ENCODE results near the gene OTUD5.

OTUD5 gene, protein sequence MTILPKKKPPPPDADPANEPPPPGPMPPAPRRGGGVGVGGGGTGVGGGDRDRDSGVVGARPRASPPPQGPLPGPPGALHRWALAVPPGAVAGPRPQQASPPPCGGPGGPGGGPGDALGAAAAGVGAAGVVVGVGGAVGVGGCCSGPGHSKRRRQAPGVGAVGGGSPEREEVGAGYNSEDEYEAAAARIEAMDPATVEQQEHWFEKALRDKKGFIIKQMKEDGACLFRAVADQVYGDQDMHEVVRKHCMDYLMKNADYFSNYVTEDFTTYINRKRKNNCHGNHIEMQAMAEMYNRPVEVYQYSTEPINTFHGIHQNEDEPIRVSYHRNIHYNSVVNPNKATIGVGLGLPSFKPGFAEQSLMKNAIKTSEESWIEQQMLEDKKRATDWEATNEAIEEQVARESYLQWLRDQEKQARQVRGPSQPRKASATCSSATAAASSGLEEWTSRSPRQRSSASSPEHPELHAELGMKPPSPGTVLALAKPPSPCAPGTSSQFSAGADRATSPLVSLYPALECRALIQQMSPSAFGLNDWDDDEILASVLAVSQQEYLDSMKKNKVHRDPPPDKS

DNA sequence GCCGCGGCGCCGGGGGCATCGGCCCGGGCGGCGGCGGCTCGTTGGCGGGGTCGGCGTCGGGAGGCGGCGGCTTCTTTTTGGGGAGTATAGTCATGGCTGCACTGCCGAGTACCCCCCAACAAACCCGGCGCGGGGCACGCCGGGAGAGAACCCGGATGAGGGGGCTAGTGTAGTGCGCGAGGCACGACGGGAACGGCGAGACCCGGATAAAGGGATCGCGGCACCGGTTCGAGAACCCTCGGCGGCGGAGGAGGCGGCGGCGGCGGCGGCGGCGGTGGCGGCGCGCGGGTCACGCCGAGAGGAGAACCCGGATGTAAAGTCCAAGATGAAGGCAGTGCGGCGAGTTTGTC lies at the start of gene OTUD5:
OTUD5 (minus strand) TSS at position 131 of the 350 bp plus-strand sequence; CDS start at position 94, 37 bp downstream.
- TF ChIP-seq, protein P1, sequence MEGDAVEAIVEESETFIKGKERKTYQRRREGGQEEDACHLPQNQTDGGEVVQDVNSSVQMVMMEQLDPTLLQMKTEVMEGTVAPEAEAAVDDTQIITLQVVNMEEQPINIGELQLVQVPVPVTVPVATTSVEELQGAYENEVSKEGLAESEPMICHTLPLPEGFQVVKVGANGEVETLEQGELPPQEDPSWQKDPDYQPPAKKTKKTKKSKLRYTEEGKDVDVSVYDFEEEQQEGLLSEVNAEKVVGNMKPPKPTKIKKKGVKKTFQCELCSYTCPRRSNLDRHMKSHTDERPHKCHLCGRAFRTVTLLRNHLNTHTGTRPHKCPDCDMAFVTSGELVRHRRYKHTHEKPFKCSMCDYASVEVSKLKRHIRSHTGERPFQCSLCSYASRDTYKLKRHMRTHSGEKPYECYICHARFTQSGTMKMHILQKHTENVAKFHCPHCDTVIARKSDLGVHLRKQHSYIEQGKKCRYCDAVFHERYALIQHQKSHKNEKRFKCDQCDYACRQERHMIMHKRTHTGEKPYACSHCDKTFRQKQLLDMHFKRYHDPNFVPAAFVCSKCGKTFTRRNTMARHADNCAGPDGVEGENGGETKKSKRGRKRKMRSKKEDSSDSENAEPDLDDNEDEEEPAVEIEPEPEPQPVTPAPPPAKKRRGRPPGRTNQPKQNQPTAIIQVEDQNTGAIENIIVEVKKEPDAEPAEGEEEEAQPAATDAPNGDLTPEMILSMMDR (conservative IDR thresholded peaks at IDR 0.05; ENCODE audit: low read depth) = no peak
- DNase-seq (ENCODE audit: low spot score) = peak; percentile 34
- ChIA-PET CTCF (no interaction called here), POLR2A (ENCODE audit: low non-redundant PET) (interaction anchor here (0.5 kb wide), 1 partner anchor 278 kb away, joined by 3 read pairs; no protein-coding TSS in a partner anchor)
- peak within 1 kb of the TSS; percentile 93 for H3K27ac ChIP-seq

DNA sequence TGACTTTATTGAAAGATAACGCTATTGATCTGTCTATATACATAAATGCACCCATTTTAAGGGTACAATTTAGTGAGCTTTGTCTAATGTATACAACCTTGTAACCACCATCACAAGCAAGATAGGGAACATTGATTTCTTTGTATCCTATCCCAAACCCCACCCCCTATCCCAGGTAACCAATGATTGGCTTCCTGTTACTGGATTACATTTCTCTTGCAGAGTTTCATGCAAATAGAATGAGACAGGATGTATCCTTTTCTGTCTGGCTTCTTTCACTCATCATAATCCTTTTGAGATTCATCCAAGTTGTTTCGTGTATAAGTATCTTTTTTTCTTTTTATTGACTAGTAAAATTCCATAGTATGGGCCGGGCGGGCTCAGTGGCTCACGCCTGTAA lies 46.3 kb upstream of the OTUD5 start:
- peak; percentile 4 for DNase-seq (ENCODE audit: low spot score)
- no peak overlapping the region for H3K27ac ChIP-seq
- POLR2A ChIA-PET (ENCODE audit: low non-redundant PET) = no interaction called here
- TF ChIP-seq, protein P1 (conservative IDR thresholded peaks at IDR 0.05; ENCODE audit: low read depth) = no peak
- CTCF ChIA-PET = no interaction called here

DNA sequence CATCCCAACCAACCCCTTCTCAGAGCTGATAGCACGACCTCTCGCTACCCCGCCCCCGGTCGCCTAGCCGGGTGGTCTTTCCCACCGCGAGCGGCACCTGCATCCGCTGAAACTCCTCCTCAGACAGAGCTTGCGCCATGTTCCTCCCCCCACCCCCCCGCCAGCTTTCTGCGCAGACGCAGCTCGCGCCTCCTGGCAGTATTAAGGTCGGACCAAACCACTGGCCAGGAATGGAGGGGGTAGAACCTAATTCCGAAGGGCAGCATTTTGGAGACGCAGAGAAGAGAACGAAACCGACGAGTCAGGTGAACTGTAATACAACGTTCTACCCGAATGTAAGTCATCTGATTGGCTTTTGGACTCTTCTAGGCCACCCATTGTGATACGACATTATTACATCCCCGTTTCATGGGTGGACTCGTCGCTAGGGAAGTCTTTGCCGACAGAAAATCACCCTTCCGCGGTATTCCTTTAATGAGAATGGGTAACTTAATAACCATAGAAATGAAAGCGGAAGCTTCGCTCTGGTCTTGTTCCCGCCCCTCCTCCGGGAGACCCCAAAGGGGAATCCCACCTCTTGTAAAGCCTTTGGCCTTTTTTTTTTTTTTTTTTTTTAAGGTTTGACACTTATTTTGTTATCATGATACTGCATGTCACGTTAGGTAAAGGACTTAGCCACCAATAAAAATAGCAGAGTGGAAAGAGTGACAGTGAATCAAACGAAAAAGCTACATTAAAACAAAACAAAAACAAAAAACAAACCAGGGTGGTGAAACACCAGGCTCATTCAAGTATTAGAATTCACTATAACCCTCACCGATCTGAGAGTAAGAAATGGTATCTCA lies 44.9 kb upstream of the OTUD5 start, which contains the start of gene GRIPAP1:
GRIPAP1 (minus strand) TSS at position 174 of the 845 bp plus-strand sequence; CDS start at position 139, 35 bp downstream.
- TF ChIP-seq, protein P1 (conservative IDR thresholded peaks at IDR 0.05; ENCODE audit: low read depth) = no peak
- CTCF ChIA-PET = no interaction called here
- peak; percentile 91 for DNase-seq (ENCODE audit: low spot score)
- peak within 1 kb of the TSS; percentile 75 for H3K27ac ChIP-seq
- POLR2A ChIA-PET (ENCODE audit: low non-redundant PET) = interaction anchor here (0.6 kb wide), 1 partner anchor 1801 kb away, joined by 4 read pairs; no protein-coding TSS in a partner anchor

DNA sequence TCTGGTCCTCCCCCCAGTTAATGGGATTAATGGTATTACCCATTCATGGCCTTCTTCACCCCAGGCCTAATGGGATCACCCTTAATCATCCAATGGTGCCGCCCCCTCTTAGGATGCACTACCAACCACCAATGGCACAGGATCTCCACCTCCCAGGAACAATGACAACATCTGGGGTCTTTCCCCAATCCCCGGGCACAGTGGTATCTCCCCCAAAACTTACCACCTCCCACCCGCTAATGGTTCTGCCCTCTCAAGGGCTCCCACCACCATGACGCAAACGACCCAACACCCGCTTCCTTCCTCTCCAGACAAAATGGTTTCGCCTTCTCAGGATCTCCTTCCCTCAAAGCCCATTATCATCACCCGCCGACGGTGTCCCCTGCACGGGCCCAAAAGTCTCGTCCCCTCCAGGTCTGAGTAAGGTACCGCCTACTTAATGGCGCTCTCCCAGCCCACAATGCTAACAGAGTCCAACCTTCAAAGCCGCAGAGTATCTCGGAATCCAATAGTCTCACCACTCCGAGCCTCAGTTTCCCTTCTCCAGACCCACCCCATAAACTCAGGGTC lies 44.2 kb upstream of the OTUD5 start:
- DNase-seq (ENCODE audit: low spot score) = peak; percentile 69
- TF ChIP-seq, protein P1 (conservative IDR thresholded peaks at IDR 0.05; ENCODE audit: low read depth) = no peak
- POLR2A ChIA-PET (ENCODE audit: low non-redundant PET) = no interaction called here
- H3K27ac ChIP-seq = peak overlapping the region; percentile 75
- CTCF ChIA-PET = no interaction called here

DNA sequence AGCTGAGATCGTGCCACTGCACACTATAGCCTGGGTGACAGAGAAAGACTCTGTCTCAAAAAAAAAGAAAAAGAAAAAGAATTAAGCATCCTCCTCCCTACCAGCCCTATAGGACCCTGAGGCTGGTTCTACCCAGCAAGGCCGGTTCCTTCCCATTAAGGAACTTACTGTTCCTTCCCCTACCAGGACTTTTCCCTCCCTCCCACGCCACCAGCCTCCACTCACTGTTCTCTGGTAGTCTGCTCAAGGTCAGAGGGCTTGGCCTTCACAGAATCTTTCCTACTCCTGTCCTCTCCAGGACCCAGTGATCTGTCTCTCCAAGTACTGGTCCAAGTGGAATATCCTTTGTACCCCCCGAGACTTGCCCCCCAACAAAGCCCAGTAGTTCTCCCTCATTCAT lies 43.2 kb upstream of the OTUD5 start:
- no peak overlapping the region for H3K27ac ChIP-seq
- DNase-seq (ENCODE audit: low spot score) = no peak
- CTCF ChIA-PET = no interaction called here
- POLR2A ChIA-PET (ENCODE audit: low non-redundant PET) = no interaction called here
- TF ChIP-seq, protein P1 (conservative IDR thresholded peaks at IDR 0.05; ENCODE audit: low read depth) = no peak

DNA sequence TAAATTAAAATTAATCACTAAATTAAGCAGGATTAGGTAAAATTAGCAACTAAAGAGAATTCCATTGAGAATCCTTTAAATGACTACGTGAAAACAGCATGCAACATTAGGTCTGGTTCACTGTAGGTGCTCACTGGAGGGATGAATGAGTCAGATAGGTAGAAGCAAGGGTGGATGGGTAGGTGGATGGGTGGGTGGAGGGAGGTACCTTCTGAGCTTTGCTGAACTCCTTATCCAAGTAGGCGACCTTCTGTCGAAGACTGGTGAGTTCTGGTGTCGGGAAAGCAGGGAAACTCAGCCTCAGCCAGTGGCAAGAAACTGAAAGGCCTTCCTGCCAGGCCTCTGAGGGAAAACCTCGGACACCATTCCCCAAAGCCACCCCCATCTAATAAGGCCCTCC lies 41.6 kb upstream of the OTUD5 start:
- CTCF ChIA-PET = no interaction called here
- POLR2A ChIA-PET (ENCODE audit: low non-redundant PET) = no interaction called here
- no peak overlapping the region for H3K27ac ChIP-seq

More for the DNA sequence above, 41.6 kb upstream of the OTUD5 start:
- TF ChIP-seq, protein P1 (conservative IDR thresholded peaks at IDR 0.05; ENCODE audit: low read depth) = no peak
- no peak for DNase-seq (ENCODE audit: low spot score)

Measured in RWPE1 (cell line).